OCI-LY7 (cell line): ENCODE results near the gene SPOPL. TPM values are rescaled to one million over a fixed set of nuclear protein-coding genes. Genes with fewer than 3 reads are reported as not detected.

Source experiments
- Bru-seq: library from RNA; stranded (reverse); fragments of 400-500 nt; gene quantifications from one replicate; lab custom pipeline; 2021; lab: Mats Ljungman, UMichigan
- BruChase-seq, 2 experiments: library from RNA; stranded (reverse); fragments of 400-500 nt; gene quantifications; one replicate each; lab custom pipeline; 2021; lab: Mats Ljungman, UMichigan
- BruUV-seq: library from RNA; stranded (reverse); fragments of 400-500 nt; replicated peaks from 2 replicates; lab custom pipeline; 2021; lab: Mats Ljungman, UMichigan
- CTCF ChIA-PET: fragments of 300-600 bp; sonication (Branson Sonifier 250); formaldehyde crosslinking; loops from one replicate; lab custom pipeline; 2022; ENCODE audit warnings: antibody characterized with exemption; ENCODE audit not compliant: unreplicated experiment; lab: Charles Lee
- POLR2A ChIA-PET: fragments of 300-600 bp; sonication (Branson Sonifier 250); formaldehyde crosslinking; loops from one replicate; lab custom pipeline; 2022; ENCODE audit warnings: antibody characterized with exemption; lab: Charles Lee
- DNase-seq: peaks from one replicate; pipeline ENCODE4 v3.0.0-alpha.2; 2015; ENCODE audit warnings: low spot score
- H2AFZ ChIP-seq: fragments of 200-600 bp; sonication (generic), shearing (Covaris generic); 2 replicates; pipeline ENCODE4 v1.6.1; 2014; ENCODE audit warnings: mild to moderate bottlenecking, antibody characterized with exemption, low read length, moderate library complexity
- H3K27ac ChIP-seq: fragments of 200-600 bp; sonication (generic); 2 replicates; pipeline ENCODE4 v1.5.1; 2014; ENCODE audit warnings: mixed run types, low read depth, mild to moderate bottlenecking, moderate library complexity, low read length, inconsistent platforms; ENCODE audit not compliant: poor library complexity, severe bottlenecking
- H3K36me3 ChIP-seq: fragments of 200-600 bp; sonication (generic); 2 replicates; pipeline ENCODE4 v1.6.1; 2014; ENCODE audit warnings: mild to moderate bottlenecking, antibody characterized with exemption, low read length, moderate library complexity, mixed read lengths; ENCODE audit not compliant: insufficient read depth
- H3K4me1 ChIP-seq: fragments of 200-600 bp; sonication (generic); 2 replicates; pipeline ENCODE4 v1.5.1; 2014; ENCODE audit warnings: mild to moderate bottlenecking, low read length; ENCODE audit not compliant: insufficient read depth, poor library complexity, severe bottlenecking
- H3K4me2 ChIP-seq: fragments of 200-600 bp; sonication (generic); 2 replicates; pipeline ENCODE4 v1.6.1; 2014; ENCODE audit warnings: mild to moderate bottlenecking, low read length
- H3K4me3 ChIP-seq: fragments of 200-600 bp; sonication (generic); 2 replicates; pipeline ENCODE4 v1.5.1; 2014; ENCODE audit warnings: mild to moderate bottlenecking, low read depth, low read length; ENCODE audit not compliant: poor library complexity, severe bottlenecking
- H3K79me2 ChIP-seq: fragments of 200-600 bp; sonication (generic); 2 replicates; pipeline ENCODE4 v1.6.1; 2016; ENCODE audit warnings: low read depth, mild to moderate bottlenecking, low read length, moderate library complexity, mixed read lengths; ENCODE audit not compliant: insufficient read depth
- H3K9me2 ChIP-seq: fragments of 200-600 bp; sonication (generic); 2 replicates; pipeline ENCODE4 v1.6.1; 2016; ENCODE audit warnings: mild to moderate bottlenecking, low read length, mixed read lengths; ENCODE audit not compliant: insufficient read depth
- H3K9me3 ChIP-seq: fragments of 200-600 bp; sonication (generic); 2 replicates; pipeline ENCODE4 v1.6.1; 2014; ENCODE audit warnings: mild to moderate bottlenecking, mixed run types, low read length, mixed read lengths
- H4K20me1 ChIP-seq: fragments of 200-600 bp; sonication (generic); 2 replicates; pipeline ENCODE4 v1.6.1; 2014; ENCODE audit warnings: mild to moderate bottlenecking, antibody characterized with exemption, low read length, moderate library complexity, mixed read lengths; ENCODE audit not compliant: insufficient read depth
- CTCF ChIP-seq: fragments of 200-600 bp; sonication (generic); conservative IDR thresholded peaks from 2 replicates; pipeline ENCODE4 v1.5.1; 2014; ENCODE audit warnings: mild to moderate bottlenecking, antibody characterized with exemption, low read length, moderate library complexity, mixed read lengths
- EZH2phosphoT487 ChIP-seq: fragments of 200-600 bp; sonication (generic); IDR thresholded peaks from 2 replicates; pipeline ENCODE4 v1.6.1; 2018; ENCODE audit warnings: low read depth, borderline replicate concordance, mild to moderate bottlenecking, mixed run types, antibody characterized with exemption, low read length, moderate library complexity, mixed read lengths
- intact Hi-C: fragments of 100-400 bp; cut with micrococcal nuclease; formaldehyde crosslinking; loops from one replicate; pipeline ENCODE4 v1.10.0; 2022; ENCODE audit not compliant: unreplicated experiment
- long read RNA-seq: library from polyadenylated mRNA; stranded (forward); transcript quantifications from one replicate; pipeline ENCODE4 v2.0.0, GENCODE V29; 2022
- total RNA-seq, 2 experiments: library from RNA; depleted of rRNA in 1 of 2; stranded (reverse); fragments of >200 nt in 1 of 2; shearing (Covaris generic) in 1 of 2; gene quantifications; 2 replicates each; pipeline ENCODE4 v1.2.3, GENCODE V29; 2014 to 2022

The SPOPL gene
- total RNA-seq (2014; rRNA removed; shearing (Covaris generic)) (11.4 and 15.1 TPM in 2 replicates), total RNA-seq (2022) (18.3 and 19.8 TPM in 2 replicates), Bru-seq, nascent RNA (percentile 91 among the genes with signal in this experiment), BruChase-seq, experiment 1, labeled RNA remaining after a 6-hour chase (percentile 78 among the genes with signal in this experiment), BruChase-seq, experiment 2, labeled RNA remaining after a 2-hour chase (percentile 83 among the genes with signal in this experiment)
- long read RNA-seq, full-length matches to known transcripts: 2 of 4 reads
- long read RNA-seq, partial matches to known transcripts: 0 of 4 reads
- long read RNA-seq, other reads (novel, unspliced or antisense): 2 of 4 reads

- TF ChIP-seq CTCF: no peak
- no peak for TF ChIP-seq EZH2phosphoT487
- peak within 1 kb of the TSS; percentile 76 for H3K4me2 ChIP-seq
- H3K79me2 ChIP-seq: peaks cover 45% of the 10 kb centered on the region
- peak within 1 kb of the TSS; percentile 89 for H3K27ac ChIP-seq
- POLR2A ChIA-PET: interaction anchor here (0.7 to 1.7 kb wide), 6 partner anchors 9 to 79 kb away, joined by 3 to 8 read pairs (median 3); no protein-coding TSS in a partner anchor
- no TSS peak for BruUV-seq
- H3K4me1 ChIP-seq: peaks cover 26% of the 10 kb centered on the region
- H3K4me3 ChIP-seq: peak within 1 kb of the TSS; percentile 77
- peaks cover 16% of the 10 kb centered on the region for H4K20me1 ChIP-seq
- H3K36me3 ChIP-seq: peaks cover 4% of the 10 kb centered on the region
- no peaks in the 10 kb centered on the region for H3K9me3 ChIP-seq
- peak within 1 kb of the TSS; percentile 86 for H2AFZ ChIP-seq
- DNase-seq: peak; percentile 85
- CTCF ChIA-PET: interaction anchor here (0.7 kb wide), 1 partner anchor 1267 kb away, joined by 4 read pairs; no protein-coding TSS in a partner anchor
- intact Hi-C loops: no loop called here
- H3K9me2 ChIP-seq: no peaks in the 10 kb centered on the region
These were observed at the start of gene SPOPL for GRCh38 chr2:138501425-138502254. TSS of gene SPOPL (plus strand) at chr2:138501770. CDS start at chr2:138550217, 48,447 bp downstream.

- no peak for DNase-seq
- H3K27ac ChIP-seq: no peak overlapping the region
- H3K4me1 ChIP-seq: no peaks in the 10 kb centered on the region
- no peak overlapping the region for H3K4me2 ChIP-seq
- intact Hi-C loops: no loop called here
- no TSS peak for BruUV-seq
- ChIA-PET CTCF (no interaction called here), POLR2A (no interaction called here)
- H2AFZ ChIP-seq: no peak overlapping the region
- H3K4me3 ChIP-seq: no peak overlapping the region
- H3K9me3 ChIP-seq: no peaks in the 10 kb centered on the region
- no peaks in the 10 kb centered on the region for H3K79me2 ChIP-seq
- TF ChIP-seq CTCF: no peak
- no peak for TF ChIP-seq EZH2phosphoT487
- no peaks in the 10 kb centered on the region for H3K36me3 ChIP-seq
- no peaks in the 10 kb centered on the region for H3K9me2 ChIP-seq
- H4K20me1 ChIP-seq: no peaks in the 10 kb centered on the region
These were observed 49.2 kb upstream of the SPOPL start for GRCh38 chr2:138452324-138452723.
